ENCODE results near the gene OR13J1.

The OR13J1 gene

GRCh38 chr9:35856206-35856605, 14.0 kb downstream of the OR13J1 start:
- DNase-seq: no peak

- DNase-seq: no peak
Measured at GRCh38 chr9:35854091-35854762, 16.0 kb downstream of the OR13J1 start.

GRCh38 chr9:35852876-35853865, 17.0 kb downstream of the OR13J1 start:
- DNase-seq: no peak

GRCh38 chr9:35852267-35852815, 17.9 kb downstream of the OR13J1 start:
- DNase-seq: no peak

GRCh38 chr9:35847792-35848572, 22.2 kb downstream of the OR13J1 start:
- peak; percentile 99 for DNase-seq

GRCh38 chr9:35845824-35846771, 24.1 kb downstream of the OR13J1 start:
- no peak for DNase-seq

GRCh38 chr9:35844628-35845270, 25.5 kb downstream of the OR13J1 start:
- DNase-seq: peak; percentile 86

- DNase-seq: no peak
Measured at GRCh38 chr9:35842795-35843194, 27.4 kb downstream of the OR13J1 start.

GRCh38 chr9:35842020-35842745, 28.0 kb downstream of the OR13J1 start:
- DNase-seq: no peak

GRCh38 chr9:35841645-35841900, 28.6 kb downstream of the OR13J1 start:
- DNase-seq: no peak

- no peak for DNase-seq
Measured at GRCh38 chr9:35840881-35841644, 29.1 kb downstream of the OR13J1 start.

GRCh38 chr9:35839926-35840325, 30.3 kb downstream of the OR13J1 start:
- DNase-seq: no peak

GRCh38 chr9:35836595-35836994, 33.6 kb downstream of the OR13J1 start:
- DNase-seq: no peak

- no peak for DNase-seq
Measured at GRCh38 chr9:35835766-35836165, 34.4 kb downstream of the OR13J1 start.

GRCh38 chr9:35835216-35835632, 35.0 kb downstream of the OR13J1 start:
- DNase-seq: no peak

GRCh38 chr9:35834260-35835215, 35.7 kb downstream of the OR13J1 start:
- DNase-seq: no peak

- DNase-seq: no peak
Measured at GRCh38 chr9:35832814-35833213, 37.4 kb downstream of the OR13J1 start.

- DNase-seq: no peak
Measured at GRCh38 chr9:35831040-35831439, 39.2 kb downstream of the OR13J1 start.

- no peak for DNase-seq
Measured at GRCh38 chr9:35829764-35830096, 40.5 kb downstream of the OR13J1 start.

All from HCEC 1CT (cell line).